Stimulated activated naive B cell treated with anti-CD40 and anti-IgM and Interleukin-4, amounts not matched to agents 10 μg/mL and 1 μg/mL and 100 μg/mL, for 72 hours (primary cell): ENCODE measurements around the gene LRIG3.
"Not testable (repeated sequence)": the region's sequence is repeated elsewhere in the genome, so short reads cannot be mapped to it uniquely, and the experiment has no call there.

ENCODE experiments used
- ATAC-seq, 2 donors: fragments of 150-1000 bp; cut with Tn5 transposase; replicated peaks; 2 replicates each; pipeline ENCODE4 v1.10.0; 2021; ENCODE audit warnings: moderate library complexity in 1 of 2
- DNase-seq: peaks from one replicate; pipeline ENCODE4 v3.0.0; 2021
- H3K27ac Mint-ChIP-seq: one replicate; pipeline ENCODE4 v1.8.0; 2022; ENCODE audit warnings: mild to moderate bottlenecking, mixed read lengths
- H3K27me3 Mint-ChIP-seq, 2 donors: one replicate each; pipeline ENCODE4 v1.8.0; 2022; ENCODE audit warnings: mixed read lengths in 2 of 2
- H3K36me3 Mint-ChIP-seq, 2 donors: one replicate each; pipeline ENCODE4 v1.8.0; 2022; ENCODE audit warnings: mixed read lengths in 2 of 2, mild to moderate bottlenecking in 1 of 2
- H3K4me1 Mint-ChIP-seq, 2 donors: one replicate each; pipeline ENCODE4 v1.8.0; 2022; ENCODE audit warnings: mixed read lengths in 2 of 2, mild to moderate bottlenecking in 1 of 2
- H3K4me3 Mint-ChIP-seq, 2 donors: one replicate each; pipeline ENCODE4 v1.8.0; 2022; ENCODE audit warnings: mild to moderate bottlenecking in 2 of 2, mixed read lengths in 2 of 2, moderate library complexity in 1 of 2
- H3K9me3 Mint-ChIP-seq, 2 donors: one replicate each; pipeline ENCODE4 v1.8.0; 2022; ENCODE audit warnings: mixed read lengths in 2 of 2, mild to moderate bottlenecking in 1 of 2

LRIG3 gene

GRCh38 chr12:58949954-58950738 lies 29.8 kb upstream of the LRIG3 start:
- not testable (repeated sequence) for H3K27ac Mint-ChIP-seq, ATAC-seq, DNase-seq, H3K27me3 Mint-ChIP-seq, H3K36me3 Mint-ChIP-seq, H3K4me3 Mint-ChIP-seq, H3K4me1 Mint-ChIP-seq
- H3K9me3 Mint-ChIP-seq: peaks cover 9 to 16% of the 10 kb centered on the region in 2 donors

GRCh38 chr12:58943079-58943478 lies 22.8 kb upstream of the LRIG3 start:
- H3K27me3 Mint-ChIP-seq: no peaks in the 10 kb centered on the region
- ATAC-seq: no peak
- H3K9me3 Mint-ChIP-seq: peaks cover 4 to 9% of the 10 kb centered on the region in 2 donors
- no peak overlapping the region for H3K4me3 Mint-ChIP-seq
- no peaks in the 10 kb centered on the region for H3K36me3 Mint-ChIP-seq
- no peak for DNase-seq
- H3K27ac Mint-ChIP-seq: no peak overlapping the region
- no peaks in the 10 kb centered on the region for H3K4me1 Mint-ChIP-seq

GRCh38 chr12:58942345-58942744 lies 22.0 kb upstream of the LRIG3 start:
- DNase-seq: no peak
- H3K9me3 Mint-ChIP-seq: peaks cover 2 to 9% of the 10 kb centered on the region in 2 donors
- no peaks in the 10 kb centered on the region for H3K27me3 Mint-ChIP-seq
- no peak for ATAC-seq
- H3K4me3 Mint-ChIP-seq: no peak overlapping the region
- no peaks in the 10 kb centered on the region for H3K4me1 Mint-ChIP-seq
- no peak overlapping the region for H3K27ac Mint-ChIP-seq
- H3K36me3 Mint-ChIP-seq: no peaks in the 10 kb centered on the region

GRCh38 chr12:58939399-58940100 lies 19.2 kb upstream of the LRIG3 start:
- no peaks in the 10 kb centered on the region for H3K27me3 Mint-ChIP-seq
- H3K27ac Mint-ChIP-seq: no peak overlapping the region
- no peaks in the 10 kb centered on the region for H3K36me3 Mint-ChIP-seq
- DNase-seq (no peak), ATAC-seq (no peak)
- H3K4me1 Mint-ChIP-seq: no peaks in the 10 kb centered on the region
- no peak overlapping the region for H3K4me3 Mint-ChIP-seq
- peaks cover 0 to 2% of the 10 kb centered on the region in 2 donors for H3K9me3 Mint-ChIP-seq

GRCh38 chr12:58938440-58938839 lies 18.1 kb upstream of the LRIG3 start:
- Mint-ChIP-seq H3K36me3 (no peaks in the 10 kb centered on the region), H3K9me3 (no peaks in the 10 kb centered on the region), H3K27ac (no peak overlapping the region), H3K27me3 (no peaks in the 10 kb centered on the region), H3K4me3 (no peak overlapping the region), H3K4me1 (no peaks in the 10 kb centered on the region)
- ATAC-seq (no peak), DNase-seq (no peak)

GRCh38 chr12:58934528-58934927 lies 14.2 kb upstream of the LRIG3 start:
- H3K4me3 Mint-ChIP-seq: no peak overlapping the region
- ATAC-seq (no peak), DNase-seq (no peak)
- H3K27ac Mint-ChIP-seq: no peak overlapping the region
- H3K36me3 Mint-ChIP-seq: no peaks in the 10 kb centered on the region
- H3K27me3 Mint-ChIP-seq: no peaks in the 10 kb centered on the region
- no peaks in the 10 kb centered on the region for H3K9me3 Mint-ChIP-seq
- no peaks in the 10 kb centered on the region for H3K4me1 Mint-ChIP-seq

GRCh38 chr12:58932806-58933681 lies 12.7 kb upstream of the LRIG3 start:
- Mint-ChIP-seq H3K27ac (no peak overlapping the region), H3K4me1 (no peaks in the 10 kb centered on the region), H3K4me3 (no peak overlapping the region), H3K9me3 (no peaks in the 10 kb centered on the region), H3K36me3 (no peaks in the 10 kb centered on the region), H3K27me3 (no peaks in the 10 kb centered on the region)
- no peak for ATAC-seq
- DNase-seq: no peak

- Mint-ChIP-seq H3K27me3 (no peaks in the 10 kb centered on the region), H3K4me1 (no peaks in the 10 kb centered on the region), H3K4me3 (no peak overlapping the region), H3K36me3 (no peaks in the 10 kb centered on the region), H3K9me3 (no peaks in the 10 kb centered on the region), H3K27ac (no peak overlapping the region)
- ATAC-seq (no peak), DNase-seq (no peak)
These were observed 11.2 kb upstream of the LRIG3 start for GRCh38 chr12:58931518-58931917.

GRCh38 chr12:58930770-58931324 lies 10.5 kb upstream of the LRIG3 start:
- no peaks in the 10 kb centered on the region for H3K27me3 Mint-ChIP-seq
- no peak for DNase-seq
- H3K4me3 Mint-ChIP-seq: no peak overlapping the region
- no peaks in the 10 kb centered on the region for H3K9me3 Mint-ChIP-seq
- no peaks in the 10 kb centered on the region for H3K4me1 Mint-ChIP-seq
- H3K36me3 Mint-ChIP-seq: no peaks in the 10 kb centered on the region
- no peak overlapping the region for H3K27ac Mint-ChIP-seq
- no peak for ATAC-seq

- no peak for DNase-seq
- no peak for ATAC-seq
- no peaks in the 10 kb centered on the region for H3K36me3 Mint-ChIP-seq
- H3K27ac Mint-ChIP-seq: no peak overlapping the region
- H3K4me1 Mint-ChIP-seq: no peaks in the 10 kb centered on the region
- peaks cover 8 to 12% of the 10 kb centered on the region in 2 donors for H3K27me3 Mint-ChIP-seq
- no peak overlapping the region for H3K4me3 Mint-ChIP-seq
- peaks cover 0 to 1% of the 10 kb centered on the region in 2 donors for H3K9me3 Mint-ChIP-seq
These were observed 6.8 kb upstream of the LRIG3 start for GRCh38 chr12:58927120-58927519.

- DNase-seq (no peak), ATAC-seq (no peak)
- H3K4me3 Mint-ChIP-seq: no peak overlapping the region
- H3K27me3 Mint-ChIP-seq: peaks cover 8 to 12% of the 10 kb centered on the region in 2 donors
- no peak overlapping the region for H3K27ac Mint-ChIP-seq
- H3K36me3 Mint-ChIP-seq: no peaks in the 10 kb centered on the region
- peaks cover 0 to 1% of the 10 kb centered on the region in 2 donors for H3K9me3 Mint-ChIP-seq
- H3K4me1 Mint-ChIP-seq: no peaks in the 10 kb centered on the region
These were observed 6.3 kb upstream of the LRIG3 start for GRCh38 chr12:58926586-58926985.

- H3K4me1 Mint-ChIP-seq: no peaks in the 10 kb centered on the region
These were observed 5.4 kb upstream of the LRIG3 start for GRCh38 chr12:58925751-58926150.

GRCh38 chr12:58925111-58925611 lies 4.9 kb upstream of the LRIG3 start:
- Mint-ChIP-seq H3K4me3 (no peak overlapping the region), H3K27ac (no peak overlapping the region), H3K27me3 (peaks cover 17 to 27% of the 10 kb centered on the region in 2 donors), H3K36me3 (no peaks in the 10 kb centered on the region), H3K9me3 (peaks cover 0 to 1% of the 10 kb centered on the region in 2 donors), H3K4me1 (peaks cover 5 to 6% of the 10 kb centered on the region in 2 donors)
- no peak for ATAC-seq
- DNase-seq: no peak

More at GRCh38 chr12:58925751-58926150, 5.4 kb upstream of the LRIG3 start:
- ATAC-seq (no peak), DNase-seq (no peak)
- H3K27me3 Mint-ChIP-seq: peaks cover 12 to 21% of the 10 kb centered on the region in 2 donors
- H3K4me3 Mint-ChIP-seq: no peak overlapping the region
- H3K36me3 Mint-ChIP-seq: no peaks in the 10 kb centered on the region
- H3K9me3 Mint-ChIP-seq: peaks cover 0 to 1% of the 10 kb centered on the region in 2 donors
- no peak overlapping the region for H3K27ac Mint-ChIP-seq

GRCh38 chr12:58924652-58925051 lies 4.3 kb upstream of the LRIG3 start:
- Mint-ChIP-seq H3K9me3 (peaks cover 0 to 1% of the 10 kb centered on the region in 2 donors), H3K4me3 (no peak overlapping the region), H3K27ac (no peak overlapping the region), H3K36me3 (no peaks in the 10 kb centered on the region), H3K4me1 (peaks cover 5 to 7% of the 10 kb centered on the region in 2 donors), H3K27me3 (peaks cover 19 to 29% of the 10 kb centered on the region in 2 donors)
- DNase-seq (no peak), ATAC-seq (no peak)
